Measurements from ENCODE around the gene S1PR3. TPM values are rescaled to one million over a fixed set of nuclear protein-coding genes. Genes with fewer than 3 reads are reported as not detected.

Gene S1PR3
- total and polyA plus RNA-seq, 7 experiments from 2014 or later, result 0.19 to 26.0 (median 0.22) TPM; not detected in 4

GRCh38 chr9:88998911-88999310, 7.6 kb downstream of the S1PR3 start:
- CTCF ChIA-PET, result no interaction called here
- Histone ChIP-seq H3K27me3 (ENCODE audit: control insufficient read depth in 2 of 2, insufficient read depth in 2 of 2, low read length in 2 of 2) (no peaks in the 10 kb centered on the region), H3K4me1 (ENCODE audit: control insufficient read depth in 2 of 2, insufficient read depth in 2 of 2, low read length in 2 of 2) (no peaks in the 10 kb centered on the region), H3K4me3 (ENCODE audit: low read length) (no peak overlapping the region), H3K9me3 (ENCODE audit: control insufficient read depth in 2 of 3, low read length in 3 of 3) (no peaks in the 10 kb centered on the region), H3K27ac (ENCODE audit: low read depth, low read length) (no peak overlapping the region), H3K36me3 (ENCODE audit: control insufficient read depth in 2 of 3, insufficient read depth in 3 of 3, low read length in 3 of 3) (no peaks in the 10 kb centered on the region)
- peaks cover 4 to 12% (median 6%) of the 10 kb centered on the region in 7 donors for H3K4me1 Mint-ChIP-seq
- no peak for ATAC-seq
- H3K27ac Mint-ChIP-seq, result no peak overlapping the region
- no peak overlapping the region for H3K4me3 Mint-ChIP-seq
- POLR2A ChIA-PET, result interaction anchor here (0.7 kb wide), 1 partner anchor 19 kb away, joined by 3 read pairs; no protein-coding TSS in a partner anchor
- intact Hi-C loops (cut with micrococcal nuclease), result no loop called here
- H3K9me3 Mint-ChIP-seq, result peaks cover 0 to 2% (median 0%) of the 10 kb centered on the region in 11 donors
- H3K36me3 Mint-ChIP-seq, result no peaks in the 10 kb centered on the region
- peaks cover 12 to 55% (median 39%) of the 10 kb centered on the region in 5 donors for H3K27me3 Mint-ChIP-seq
- DNase-seq, result no peak

GRCh38 chr9:89000371-89000781, 9.1 kb downstream of the S1PR3 start:
- no peak for DNase-seq
- no peak for ATAC-seq
- Mint-ChIP-seq H3K9me3 (no peaks in the 10 kb centered on the region), H3K36me3 (no peaks in the 10 kb centered on the region), H3K4me3 (no peak overlapping the region), H3K27me3 (peaks cover 4 to 48% (median 32%) of the 10 kb centered on the region in 5 donors), H3K4me1 (peaks cover 4 to 12% (median 6%) of the 10 kb centered on the region in 7 donors), H3K27ac (no peak overlapping the region)
- intact Hi-C loops (cut with micrococcal nuclease), result loop anchor here (2.0 to 10.0 kb wide), 5 partner anchors 190 to 828 kb away; no protein-coding TSS in a partner anchor
- CTCF ChIA-PET, result interaction anchor here (0.6 to 1.5 kb wide), 8 partner anchors 22 to 409 kb away, joined by 3 to 9 read pairs (median 4); no protein-coding TSS in a partner anchor
- POLR2A ChIA-PET, result no interaction called here
- Histone ChIP-seq H3K27ac (ENCODE audit: low read depth, low read length) (no peak overlapping the region), H3K4me3 (ENCODE audit: low read length) (no peak overlapping the region), H3K27me3 (ENCODE audit: control insufficient read depth in 2 of 2, insufficient read depth in 2 of 2, low read length in 2 of 2) (no peaks in the 10 kb centered on the region), H3K4me1 (ENCODE audit: control insufficient read depth in 2 of 2, insufficient read depth in 2 of 2, low read length in 2 of 2) (no peaks in the 10 kb centered on the region), H3K9me3 (ENCODE audit: control insufficient read depth in 2 of 3, low read length in 3 of 3) (no peaks in the 10 kb centered on the region), H3K36me3 (ENCODE audit: control insufficient read depth in 2 of 3, insufficient read depth in 3 of 3, low read length in 3 of 3) (no peaks in the 10 kb centered on the region)

GRCh38 chr9:89000973-89001916, 10.0 kb downstream of the S1PR3 start:
- peak; percentile 78 for ATAC-seq
- Mint-ChIP-seq H3K9me3 (no peaks in the 10 kb centered on the region), H3K27ac (no peak overlapping the region), H3K36me3 (no peaks in the 10 kb centered on the region), H3K4me1 (peaks cover 4 to 12% (median 6%) of the 10 kb centered on the region in 7 donors), H3K27me3 (peaks cover 6 to 44% (median 25%) of the 10 kb centered on the region in 5 donors), H3K4me3 (peak overlapping the region in 2 of 10 donors; percentile 14 to 40)
- H3K4me1 ChIP-seq (ENCODE audit: control insufficient read depth in 2 of 2, insufficient read depth in 2 of 2, low read length in 2 of 2), result no peaks in the 10 kb centered on the region
- no peaks in the 10 kb centered on the region for H3K9me3 ChIP-seq (ENCODE audit: control insufficient read depth in 2 of 3, low read length in 3 of 3)
- peak; percentile 55 to 79 (median 72) for DNase-seq
- no peaks in the 10 kb centered on the region for H3K27me3 ChIP-seq (ENCODE audit: control insufficient read depth in 2 of 2, insufficient read depth in 2 of 2, low read length in 2 of 2)
- ChIA-PET POLR2A (no interaction called here), CTCF (interaction anchor here (0.6 to 1.5 kb wide), 10 partner anchors 23 to 410 kb away, joined by 3 to 9 read pairs (median 4); no protein-coding TSS in a partner anchor)
- H3K36me3 ChIP-seq (ENCODE audit: control insufficient read depth in 2 of 3, insufficient read depth in 3 of 3, low read length in 3 of 3), result no peaks in the 10 kb centered on the region
- H3K4me3 ChIP-seq (ENCODE audit: low read length), result no peak overlapping the region
- intact Hi-C loops (cut with micrococcal nuclease), result loop anchor here (1.0 to 10.0 kb wide), 7 partner anchors 190 to 828 kb away; no protein-coding TSS in a partner anchor
- no peak overlapping the region for H3K27ac ChIP-seq (ENCODE audit: low read depth, low read length)

- H3K27ac ChIP-seq (ENCODE audit: low read depth, low read length), result no peak overlapping the region
- H3K27me3 ChIP-seq (ENCODE audit: control insufficient read depth in 2 of 2, insufficient read depth in 2 of 2, low read length in 2 of 2), result no peaks in the 10 kb centered on the region
- ATAC-seq (no peak), DNase-seq (no peak)
- ChIA-PET CTCF (interaction anchor here (1.4 kb wide), 1 partner anchor 410 kb away, joined by 6 read pairs; no protein-coding TSS in a partner anchor), POLR2A (no interaction called here)
- no peak overlapping the region for H3K4me3 ChIP-seq (ENCODE audit: low read length)
- Mint-ChIP-seq H3K9me3 (no peaks in the 10 kb centered on the region), H3K27me3 (peaks cover 6 to 36% (median 24%) of the 10 kb centered on the region in 5 donors), H3K36me3 (no peaks in the 10 kb centered on the region), H3K4me3 (peak overlapping the region in 1 of 10 donors; percentile 4), H3K4me1 (peaks cover 4 to 12% (median 6%) of the 10 kb centered on the region in 7 donors), H3K27ac (no peak overlapping the region)
- no peaks in the 10 kb centered on the region for H3K9me3 ChIP-seq (ENCODE audit: control insufficient read depth in 2 of 3, low read length in 3 of 3)
- intact Hi-C loops (cut with micrococcal nuclease), result loop anchor here (1.0 to 10.0 kb wide), 7 partner anchors 191 to 829 kb away; no protein-coding TSS in a partner anchor
- no peaks in the 10 kb centered on the region for H3K4me1 ChIP-seq (ENCODE audit: control insufficient read depth in 2 of 2, insufficient read depth in 2 of 2, low read length in 2 of 2)
- no peaks in the 10 kb centered on the region for H3K36me3 ChIP-seq (ENCODE audit: control insufficient read depth in 2 of 3, insufficient read depth in 3 of 3, low read length in 3 of 3)
Observed at GRCh38 chr9:89001917-89002540, 10.8 kb downstream of the S1PR3 start.

GRCh38 chr9:89002987-89003386, 11.7 kb downstream of the S1PR3 start:
- ATAC-seq, result no peak
- H3K36me3 Mint-ChIP-seq, result no peaks in the 10 kb centered on the region
- no peak overlapping the region for H3K4me3 ChIP-seq (ENCODE audit: low read length)
- POLR2A ChIA-PET, result no interaction called here
- H3K36me3 ChIP-seq (ENCODE audit: control insufficient read depth in 2 of 3, insufficient read depth in 3 of 3, low read length in 3 of 3), result no peaks in the 10 kb centered on the region
- H3K4me1 Mint-ChIP-seq, result peaks cover 4 to 12% (median 6%) of the 10 kb centered on the region in 7 donors
- no peaks in the 10 kb centered on the region for H3K27me3 ChIP-seq (ENCODE audit: control insufficient read depth in 2 of 2, insufficient read depth in 2 of 2, low read length in 2 of 2)
- intact Hi-C loops (cut with micrococcal nuclease), result loop anchor here (5.0 to 10.0 kb wide), 3 partner anchors 266 to 341 kb away; no protein-coding TSS in a partner anchor
- H3K4me1 ChIP-seq (ENCODE audit: control insufficient read depth in 2 of 2, insufficient read depth in 2 of 2, low read length in 2 of 2), result no peaks in the 10 kb centered on the region
- H3K27ac ChIP-seq (ENCODE audit: low read depth, low read length), result no peak overlapping the region
- no peak overlapping the region for H3K4me3 Mint-ChIP-seq
- peaks cover 8 to 37% (median 24%) of the 10 kb centered on the region in 5 donors for H3K27me3 Mint-ChIP-seq
- CTCF ChIA-PET, result no interaction called here
- H3K9me3 Mint-ChIP-seq, result no peaks in the 10 kb centered on the region
- no peak for DNase-seq
- H3K9me3 ChIP-seq (ENCODE audit: control insufficient read depth in 2 of 3, low read length in 3 of 3), result no peaks in the 10 kb centered on the region
- no peak overlapping the region for H3K27ac Mint-ChIP-seq

GRCh38 chr9:89005323-89005722, 14.1 kb downstream of the S1PR3 start:
- no peaks in the 10 kb centered on the region for H3K36me3 Mint-ChIP-seq
- Histone ChIP-seq H3K9me3 (ENCODE audit: control insufficient read depth in 2 of 3, low read length in 3 of 3) (no peaks in the 10 kb centered on the region), H3K27me3 (ENCODE audit: control insufficient read depth in 2 of 2, insufficient read depth in 2 of 2, low read length in 2 of 2) (no peaks in the 10 kb centered on the region), H3K4me1 (ENCODE audit: control insufficient read depth in 2 of 2, insufficient read depth in 2 of 2, low read length in 2 of 2) (no peaks in the 10 kb centered on the region), H3K4me3 (ENCODE audit: low read length) (no peak overlapping the region), H3K27ac (ENCODE audit: low read depth, low read length) (no peak overlapping the region), H3K36me3 (ENCODE audit: control insufficient read depth in 2 of 3, insufficient read depth in 3 of 3, low read length in 3 of 3) (no peaks in the 10 kb centered on the region)
- peaks cover 8 to 41% (median 28%) of the 10 kb centered on the region in 5 donors for H3K27me3 Mint-ChIP-seq
- intact Hi-C loops (cut with micrococcal nuclease), result loop anchor here in 1 of 2 donors (10.0 kb wide), 1 partner anchor 341 kb away; no protein-coding TSS in a partner anchor
- ChIA-PET CTCF (interaction anchor here (0.7 kb wide), 1 partner anchor 9 kb away, joined by 3 read pairs; no protein-coding TSS in a partner anchor), POLR2A (no interaction called here)
- H3K4me1 Mint-ChIP-seq, result peaks cover 4 to 12% (median 7%) of the 10 kb centered on the region in 7 donors
- ATAC-seq (no peak), DNase-seq (no peak)
- H3K4me3 Mint-ChIP-seq, result no peak overlapping the region
- no peak overlapping the region for H3K27ac Mint-ChIP-seq
- no peaks in the 10 kb centered on the region for H3K9me3 Mint-ChIP-seq

Data from naive thymus-derived CD4-positive, alpha-beta T cell (primary cell).